Activated B cell treated with CpG ODN at 0.5 μM for 24 hours (primary cell): ENCODE data around the gene GOLIM4. TPM values are rescaled to one million over a fixed set of nuclear protein-coding genes. Genes with fewer than 3 reads are reported as not detected.
A peak's percentile ranks its signal among the peaks of the same experiment; 100 is the strongest.

Experiments used
- ATAC-seq: fragments of 200-7000 bp; cut with Tn5 transposase; one replicate; pipeline ENCODE4 v1.10.0; 2021; ENCODE audit warnings: low read depth, mild to moderate bottlenecking, moderate library complexity
- CTCF ChIA-PET: fragments of 350-600 bp; sonication (Branson Sonifier 250); formaldehyde crosslinking; loops from one replicate; lab custom pipeline; 2021; ENCODE audit warnings: antibody characterized with exemption; lab: Charles Lee
- POLR2A ChIA-PET: fragments of 350-600 bp; sonication (Branson Sonifier 250); formaldehyde crosslinking; loops from one replicate; lab custom pipeline; 2021; ENCODE audit warnings: antibody characterized with exemption; lab: Charles Lee
- DNase-seq: peaks from one replicate; pipeline ENCODE4 v3.0.0; 2022
- H3K27ac Mint-ChIP-seq: one replicate; pipeline ENCODE4 v1.8.0; 2020; ENCODE audit warnings: mixed read lengths
- H3K27me3 Mint-ChIP-seq: one replicate; pipeline ENCODE4 v1.8.0; 2021; ENCODE audit warnings: mixed read lengths
- H3K36me3 Mint-ChIP-seq: one replicate; pipeline ENCODE4 v1.8.0; 2021; ENCODE audit warnings: low read depth, mixed read lengths
- H3K4me1 Mint-ChIP-seq: one replicate; pipeline ENCODE4 v1.8.0; 2021; ENCODE audit warnings: mixed read lengths
- H3K4me3 Mint-ChIP-seq: one replicate; pipeline ENCODE4 v1.8.0; 2020; ENCODE audit warnings: mild to moderate bottlenecking, mixed read lengths
- H3K9me3 Mint-ChIP-seq: one replicate; pipeline ENCODE4 v1.8.0; 2020; ENCODE audit warnings: mixed read lengths
- CTCF ChIP-seq: fragments of 200-600 bp; IDR thresholded peaks from one replicate; pipeline ENCODE4 v1.8.0; 2022; ENCODE audit warnings: antibody characterized with exemption, mild to moderate bottlenecking
- intact Hi-C: fragments of 100-400 bp; cut with micrococcal nuclease; formaldehyde crosslinking; loops from one replicate; pipeline ENCODE4 v1.15.1; 2024
- total RNA-seq: library from RNA; stranded (reverse); gene quantifications from 2 replicates; pipeline ENCODE4 v1.2.3, GENCODE V29; 2022

The GOLIM4 gene
- total RNA-seq, 1 donor from 2014 or later: 8.5 TPM

- intact Hi-C loops: loop anchor here (1.0 to 5.0 kb wide), 9 partner anchors 28 to 1678 kb away; partner anchors contain the start of genes MECOM, MYNN, PDCD10 and ZBBX
- peaks cover 8% of the 10 kb centered on the region for H3K36me3 Mint-ChIP-seq
- ATAC-seq: peak; percentile 20
- H3K27ac Mint-ChIP-seq: peak overlapping the region; percentile 83
- peaks cover 25% of the 10 kb centered on the region for H3K4me1 Mint-ChIP-seq
- H3K27me3 Mint-ChIP-seq: peaks cover 2% of the 10 kb centered on the region
- peak overlapping the region; percentile 85 for H3K4me3 Mint-ChIP-seq
- DNase-seq: peak; percentile 52
- ChIA-PET CTCF (interaction anchor here (1.0 to 1.7 kb wide), 3 partner anchors 46 to 71 kb away, joined by 3 to 5 read pairs (median 4); no protein-coding TSS in a partner anchor), POLR2A (interaction anchor here (0.5 to 1.1 kb wide), 2 partner anchors 8 to 50 kb away, joined by 3 read pairs; no protein-coding TSS in a partner anchor)
- no peaks in the 10 kb centered on the region for H3K9me3 Mint-ChIP-seq
- no peak for TF ChIP-seq CTCF
Observed at GRCh38 chr3:168094877-168095610, 680 bp downstream of the GOLIM4 start.

- ATAC-seq (no peak), DNase-seq (no peak)
- Mint-ChIP-seq H3K9me3 (no peaks in the 10 kb centered on the region), H3K27ac (peak overlapping the region; percentile 81), H3K4me3 (peak overlapping the region; percentile 85), H3K4me1 (peaks cover 25% of the 10 kb centered on the region), H3K36me3 (peaks cover 8% of the 10 kb centered on the region), H3K27me3 (peaks cover 2% of the 10 kb centered on the region)
- POLR2A ChIA-PET: no interaction called here
- no peak for TF ChIP-seq CTCF
- intact Hi-C loops: loop anchor here (2.0 kb wide), 3 partner anchors 28 to 1678 kb away; partner anchors contain the start of gene MYNN
- CTCF ChIA-PET: interaction anchor here (1.0 to 1.7 kb wide), 3 partner anchors 45 to 71 kb away, joined by 3 to 5 read pairs (median 4); no protein-coding TSS in a partner anchor
Observed at GRCh38 chr3:168094580-168094876, 1.2 kb downstream of the GOLIM4 start.

GRCh38 chr3:168093790-168094189 is 1.9 kb downstream of the GOLIM4 start:
- Mint-ChIP-seq H3K9me3 (no peaks in the 10 kb centered on the region), H3K27ac (no peak overlapping the region), H3K4me3 (peak overlapping the region; percentile 7), H3K27me3 (no peaks in the 10 kb centered on the region), H3K36me3 (peaks cover 8% of the 10 kb centered on the region), H3K4me1 (peaks cover 25% of the 10 kb centered on the region)
- no peak for ATAC-seq
- POLR2A ChIA-PET: no interaction called here
- TF ChIP-seq CTCF: no peak
- intact Hi-C loops: loop anchor here (2.0 kb wide), 3 partner anchors 27 to 1679 kb away; partner anchors contain the start of gene MYNN
- no peak for DNase-seq
- CTCF ChIA-PET: interaction anchor here (1.3 kb wide), 1 partner anchor 45 kb away, joined by 3 read pairs; no protein-coding TSS in a partner anchor

- Mint-ChIP-seq H3K4me1 (peaks cover 30% of the 10 kb centered on the region), H3K27me3 (no peaks in the 10 kb centered on the region), H3K9me3 (no peaks in the 10 kb centered on the region), H3K4me3 (peak overlapping the region; percentile 7), H3K36me3 (peaks cover 8% of the 10 kb centered on the region), H3K27ac (no peak overlapping the region)
- ChIA-PET CTCF (no interaction called here), POLR2A (no interaction called here)
- intact Hi-C loops: no loop called here
- DNase-seq (no peak), ATAC-seq (no peak)
- no peak for TF ChIP-seq CTCF
Observed at GRCh38 chr3:168093229-168093628, 2.5 kb downstream of the GOLIM4 start.

GRCh38 chr3:168091941-168092340 is 3.8 kb downstream of the GOLIM4 start:
- Mint-ChIP-seq H3K4me1 (peaks cover 32% of the 10 kb centered on the region), H3K36me3 (peaks cover 8% of the 10 kb centered on the region), H3K27ac (no peak overlapping the region), H3K4me3 (no peak overlapping the region), H3K27me3 (no peaks in the 10 kb centered on the region), H3K9me3 (no peaks in the 10 kb centered on the region)
- TF ChIP-seq CTCF: no peak
- intact Hi-C loops: no loop called here
- ChIA-PET CTCF (no interaction called here), POLR2A (no interaction called here)
- ATAC-seq (no peak), DNase-seq (no peak)
